ENCODE measurements around the gene RHOBTB3. TPM values are rescaled to one million over a fixed set of nuclear protein-coding genes. Genes with fewer than 3 reads are reported as not detected.

The RHOBTB3 gene
- total RNA-seq, 1 experiment from 2014 or later, result 69.3 TPM

DNA sequence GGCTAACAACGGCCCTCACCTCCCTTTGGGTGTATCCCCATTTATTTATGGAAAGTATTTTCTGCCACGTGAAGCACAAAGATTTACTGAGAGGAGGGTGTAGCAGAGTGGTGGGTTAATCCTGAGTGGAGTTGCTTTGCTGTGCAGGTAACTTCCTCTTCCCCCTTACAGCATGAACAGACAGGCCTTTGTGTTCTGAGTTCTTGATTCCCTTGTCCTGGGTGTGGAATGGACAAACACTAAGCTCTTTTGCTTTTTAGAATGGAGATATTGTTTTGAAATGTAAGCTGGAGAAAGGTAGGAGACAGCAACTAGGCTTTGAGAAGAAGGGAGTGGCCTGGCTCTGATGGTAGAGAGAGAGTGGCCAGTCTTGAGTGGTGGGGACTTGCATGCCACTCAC lies 108.5 kb downstream of the RHOBTB3 start:
- DNase-seq (ENCODE audit: low spot score), result no peak

DNA sequence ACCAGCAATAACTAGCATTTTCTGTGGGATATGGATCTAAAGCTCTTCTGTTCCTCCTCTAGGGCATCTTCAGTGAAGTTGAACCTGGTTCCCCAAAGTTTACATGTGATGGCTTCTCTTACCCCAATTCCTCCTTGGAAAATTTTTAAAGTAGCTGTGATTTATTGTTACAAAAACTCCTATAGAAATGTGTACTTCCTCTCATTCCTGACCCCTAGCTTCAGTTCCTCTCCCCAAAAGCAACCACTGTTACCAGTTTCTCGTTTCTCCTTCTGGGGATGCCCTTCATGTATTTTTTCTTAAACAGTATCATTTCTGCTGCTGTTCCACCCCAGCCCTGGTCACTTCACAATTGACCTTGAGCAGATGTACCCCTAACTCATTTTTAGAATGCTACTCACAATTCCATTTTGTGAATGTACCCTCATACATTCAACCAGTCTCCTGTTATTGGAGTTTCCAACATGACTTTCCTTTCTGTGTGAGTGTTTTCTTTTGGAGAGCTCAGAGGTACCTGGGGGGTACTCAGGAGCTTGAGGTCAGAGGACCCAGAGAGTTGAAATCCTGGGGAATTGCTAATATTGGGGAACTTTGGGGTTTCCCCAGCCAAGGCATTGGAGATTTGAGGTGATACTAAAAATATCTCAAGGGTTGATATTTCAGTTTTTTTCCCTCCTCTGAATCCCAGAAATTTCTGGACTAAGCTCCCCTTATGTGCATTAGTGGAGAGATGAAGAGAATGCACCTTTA lies 110.0 kb downstream of the RHOBTB3 start:
- no peak for DNase-seq (ENCODE audit: low spot score)

DNA sequence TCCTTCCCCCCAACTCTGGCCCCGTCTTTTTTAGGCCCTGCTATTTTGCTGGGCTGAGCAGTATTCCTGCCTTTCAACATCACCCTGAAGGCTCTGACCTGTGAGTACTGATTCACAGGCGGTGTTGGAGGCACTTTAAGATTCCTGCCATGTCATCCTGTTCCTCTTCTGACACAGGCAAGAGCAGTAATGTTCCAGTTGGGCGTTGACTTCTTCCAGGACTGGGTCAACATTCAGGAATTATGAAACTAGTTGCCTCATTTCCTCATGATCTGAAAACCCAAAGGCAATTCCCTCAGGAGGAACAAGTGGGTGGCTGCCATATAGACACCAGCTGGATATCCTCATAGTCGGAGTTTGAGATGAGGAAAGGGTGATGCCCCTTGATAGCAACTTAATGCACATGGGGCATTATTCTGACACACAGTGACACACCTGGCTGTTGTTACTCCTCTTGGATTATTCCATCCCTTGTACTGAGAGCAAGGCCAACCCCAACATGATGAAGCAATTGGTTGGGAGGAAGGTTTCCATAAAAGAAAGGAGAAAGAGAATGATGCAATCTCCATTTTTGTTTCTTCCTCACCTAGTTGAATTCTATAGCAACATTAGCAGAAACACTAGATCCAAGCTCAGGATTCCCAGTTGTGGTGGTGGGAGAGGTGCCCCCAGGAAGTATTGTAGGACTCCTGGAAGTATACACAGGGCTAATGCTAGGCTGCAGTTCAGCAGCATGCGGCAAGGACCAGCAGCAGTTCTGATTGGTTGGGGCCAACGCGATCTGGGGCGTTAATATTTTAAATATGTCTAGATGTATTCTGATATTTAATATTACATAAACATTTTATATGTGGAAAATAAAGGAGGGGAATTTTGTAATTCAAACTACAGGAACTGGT lies 111.0 kb downstream of the RHOBTB3 start:
- DNase-seq (ENCODE audit: low spot score), result no peak

DNA sequence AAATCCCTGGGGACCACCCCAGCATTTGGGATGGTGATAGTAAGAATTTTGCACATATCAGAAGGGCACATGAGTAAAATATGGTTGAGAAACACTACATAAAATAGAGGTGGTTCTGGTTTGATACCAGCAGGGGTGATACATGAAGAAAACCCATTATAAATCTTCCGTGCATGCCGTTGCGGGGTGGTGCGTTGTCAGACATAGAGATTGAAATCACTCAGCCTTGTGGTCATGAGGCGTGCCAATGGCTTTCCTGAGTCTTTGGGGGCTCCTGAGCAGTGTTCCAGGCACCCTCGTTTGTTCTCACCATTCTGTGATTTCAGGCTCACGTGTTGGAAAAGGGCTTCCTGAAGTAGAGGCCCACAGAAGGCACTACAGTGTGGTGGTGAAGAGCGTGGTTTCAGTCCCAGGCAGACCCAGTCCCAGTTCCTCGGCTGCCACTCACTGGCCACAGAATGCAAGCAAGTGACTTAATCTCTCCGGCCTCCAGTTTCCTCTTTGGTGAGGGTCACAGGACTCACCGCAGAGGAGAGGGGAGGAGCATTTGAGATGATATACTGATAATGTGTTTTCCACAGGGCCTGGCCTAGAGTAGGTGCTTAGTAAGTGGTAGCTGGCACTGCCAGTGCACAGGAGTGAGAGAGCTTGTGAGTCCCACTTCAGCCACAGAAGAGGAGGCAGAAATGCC lies 111.9 kb downstream of the RHOBTB3 start:
- peak; percentile 50 for DNase-seq (ENCODE audit: low spot score)

DNA sequence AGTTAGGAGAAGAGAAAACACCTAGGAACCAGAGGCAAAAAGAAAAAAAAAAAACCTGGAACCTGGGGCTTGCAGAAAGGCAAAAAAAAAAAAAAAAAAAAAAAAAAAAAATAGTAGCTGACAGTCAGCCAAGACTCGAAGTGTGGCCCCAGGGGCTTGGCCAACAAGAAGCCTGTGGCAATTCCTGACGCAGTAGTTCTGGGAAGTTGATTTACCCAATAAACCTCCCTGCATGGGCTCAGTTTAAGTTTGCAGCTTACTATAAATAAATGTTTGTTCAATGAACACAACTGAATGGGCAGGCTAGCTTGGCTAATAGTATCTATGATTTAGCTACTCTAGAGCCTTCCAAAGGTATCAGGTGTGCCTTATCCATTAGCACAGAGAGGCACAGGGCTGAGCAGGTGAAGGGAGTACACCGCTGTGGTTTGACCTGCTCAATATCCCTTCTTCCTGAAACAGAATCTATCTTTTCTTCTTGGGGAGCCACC lies 112.6 kb downstream of the RHOBTB3 start:
- DNase-seq (ENCODE audit: low spot score), result no peak

DNA sequence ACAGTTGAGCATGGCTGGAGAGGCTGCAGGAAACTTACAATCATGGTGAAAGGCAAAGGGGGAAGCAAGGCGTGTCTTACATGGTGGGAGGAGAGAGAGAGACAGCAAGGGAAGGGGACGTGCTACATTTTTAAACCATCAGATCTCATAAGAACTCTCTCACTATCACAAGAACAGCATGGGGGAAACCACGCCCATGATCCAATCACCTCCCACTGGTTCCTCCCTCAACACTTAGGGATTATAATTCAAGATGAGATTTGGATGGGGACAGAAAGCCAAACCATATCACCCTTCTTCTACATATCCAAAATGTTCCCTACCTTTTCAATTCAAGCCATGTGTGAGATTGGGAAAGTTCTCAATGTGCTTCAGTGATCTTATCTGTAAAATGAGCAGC lies 114.3 kb downstream of the RHOBTB3 start:
- DNase-seq (ENCODE audit: low spot score), result no peak

Other genes starting within 250 kb of the RHOBTB3 start
- gene SKIC3, start 176.4 kb upstream of the RHOBTB3 start, total RNA-seq (2014; rRNA removed; shearing (Covaris generic)), result 21.6 and 30.0 TPM in 2 replicates
- gene ARSK, start 176.2 kb upstream of the RHOBTB3 start, total RNA-seq (2014; rRNA removed; shearing (Covaris generic)), result 1.7 and 2.3 TPM in 2 replicates
- gene GPR150, start 111.2 kb upstream of the RHOBTB3 start, total RNA-seq (2014; rRNA removed; shearing (Covaris generic)), result not detected in 2 replicates
- gene RFESD, start 84.6 kb upstream of the RHOBTB3 start, total RNA-seq (2014; rRNA removed; shearing (Covaris generic)), result 0.03 TPM in 1 of 2 replicates, not detected in the other
- gene SPATA9, start 48.3 kb upstream of the RHOBTB3 start, total RNA-seq (2014; rRNA removed; shearing (Covaris generic)), result not detected in 2 replicates
- gene GLRX, start 91.4 kb downstream of the RHOBTB3 start, total RNA-seq (2014; rRNA removed; shearing (Covaris generic)), result 6.5 and 7.0 TPM in 2 replicates
- gene ELL2, start 230.5 kb downstream of the RHOBTB3 start, total RNA-seq (2014; rRNA removed; shearing (Covaris generic)), result 15.4 and 21.7 TPM in 2 replicates